NB4 (cell line): ENCODE data around the gene TOM1L2.
A peak's percentile ranks its signal among the peaks of the same experiment; 100 is the strongest.

Experiments
- MAX ChIP-seq: IDR thresholded peaks from 2 replicates; pipeline ENCODE4 v1.6.1; 2011; ENCODE audit warnings: low read depth, low read length
- POLR2A ChIP-seq: IDR thresholded peaks from 2 replicates; pipeline ENCODE4 v1.6.1; 2011; ENCODE audit warnings: mild to moderate bottlenecking; ENCODE audit not compliant: insufficient read length; ENCODE audit errors: extremely low read depth
- TF ChIP-seq, protein P1 (sequence below): IDR thresholded peaks from one replicate; pipeline ENCODE4 v1.5.1; 2012; ENCODE audit warnings: low read depth, low read length

- TF ChIP-seq, protein P1, sequence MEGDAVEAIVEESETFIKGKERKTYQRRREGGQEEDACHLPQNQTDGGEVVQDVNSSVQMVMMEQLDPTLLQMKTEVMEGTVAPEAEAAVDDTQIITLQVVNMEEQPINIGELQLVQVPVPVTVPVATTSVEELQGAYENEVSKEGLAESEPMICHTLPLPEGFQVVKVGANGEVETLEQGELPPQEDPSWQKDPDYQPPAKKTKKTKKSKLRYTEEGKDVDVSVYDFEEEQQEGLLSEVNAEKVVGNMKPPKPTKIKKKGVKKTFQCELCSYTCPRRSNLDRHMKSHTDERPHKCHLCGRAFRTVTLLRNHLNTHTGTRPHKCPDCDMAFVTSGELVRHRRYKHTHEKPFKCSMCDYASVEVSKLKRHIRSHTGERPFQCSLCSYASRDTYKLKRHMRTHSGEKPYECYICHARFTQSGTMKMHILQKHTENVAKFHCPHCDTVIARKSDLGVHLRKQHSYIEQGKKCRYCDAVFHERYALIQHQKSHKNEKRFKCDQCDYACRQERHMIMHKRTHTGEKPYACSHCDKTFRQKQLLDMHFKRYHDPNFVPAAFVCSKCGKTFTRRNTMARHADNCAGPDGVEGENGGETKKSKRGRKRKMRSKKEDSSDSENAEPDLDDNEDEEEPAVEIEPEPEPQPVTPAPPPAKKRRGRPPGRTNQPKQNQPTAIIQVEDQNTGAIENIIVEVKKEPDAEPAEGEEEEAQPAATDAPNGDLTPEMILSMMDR = peak; percentile 19
- TF ChIP-seq MAX (no peak), POLR2A (no peak)
These were observed 28.8 kb downstream of the TOM1L2 start for GRCh38 chr17:17943281-17943984.
